ENCODE data around the gene GAL3ST3. TPM values are rescaled to one million over a fixed set of nuclear protein-coding genes. Genes with fewer than 3 reads are reported as not detected.

GAL3ST3 gene
- total and polyA plus RNA-seq, 7 donors = 0.04 TPM; not detected in 6

DNA sequence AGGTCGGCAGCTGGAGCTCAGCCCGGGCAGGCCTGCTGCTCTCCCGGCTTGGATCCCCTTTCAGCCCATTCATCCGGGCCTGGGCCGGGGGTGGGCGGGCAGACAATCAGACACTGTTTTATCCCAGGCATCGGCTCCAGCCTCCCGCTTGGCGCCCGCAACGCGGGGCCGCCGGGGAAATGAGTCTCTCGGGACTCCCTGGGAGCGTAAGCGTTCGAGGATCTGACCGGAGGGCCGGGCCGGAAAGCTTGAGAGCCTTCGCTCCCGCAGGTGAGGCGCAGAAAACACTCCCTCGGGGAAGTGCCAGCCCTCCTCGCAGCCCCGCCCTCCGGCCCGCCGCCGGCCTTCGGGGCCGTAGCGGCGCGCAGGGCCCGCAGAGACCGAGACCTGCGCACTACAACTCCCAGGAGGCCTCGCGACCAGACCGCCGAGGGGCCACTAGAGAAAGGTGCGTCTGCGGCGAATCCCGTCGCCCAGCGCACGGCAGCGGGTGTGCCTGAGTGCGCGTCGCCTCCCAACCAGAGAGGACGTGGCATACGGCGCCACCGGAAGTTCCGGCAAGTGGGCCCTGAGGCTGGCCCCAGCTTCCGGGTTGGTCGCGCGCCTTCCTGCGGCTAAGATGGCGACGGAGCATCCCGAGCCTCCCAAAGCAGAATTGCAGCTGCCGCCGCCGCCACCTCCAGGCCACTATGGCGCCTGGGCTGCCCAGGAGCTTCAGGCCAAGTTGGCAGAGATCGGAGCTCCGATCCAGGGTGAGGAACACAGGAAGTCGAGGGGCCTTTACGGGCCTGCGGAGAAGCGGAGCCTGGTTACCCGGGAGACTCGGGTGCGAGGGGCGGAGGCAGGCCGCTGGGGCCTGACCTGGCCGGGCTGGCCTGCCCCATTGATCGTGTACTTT, 3.1 kb upstream of the GAL3ST3 start, which contains the start of gene SF3B2:
Gene SF3B2, plus strand, starts transcription at position 599 of the 898 bp plus-strand sequence. Its CDS starts 21 bp downstream, at position 620.
- peak within 1 kb of the TSS; percentile 84 to 90 (median 87) for H3K27ac ChIP-seq
- H3K36me3 ChIP-seq = peaks cover 20 to 36% (median 26%) of the 10 kb centered on the region in 4 donors
- DNase-seq = peak; percentile 99
- 0% methylated on average over 84 of the region's 84 CpGs for WGBS, 2 donors
- peaks cover 14 to 26% (median 21%) of the 10 kb centered on the region in 3 donors for H3K27me3 ChIP-seq
- H3K9me3 ChIP-seq = no peaks in the 10 kb centered on the region
- H3K4me1 ChIP-seq = peaks cover 0 to 33% (median 23%) of the 10 kb centered on the region in 4 donors
- TF ChIP-seq POLR2AphosphoS5 (IDR thresholded peaks at IDR 0.05) (peak; percentile 61 to 87 (median 82)), POLR2A (IDR thresholded peaks at IDR 0.05) (peak; percentile 48 to 50), EP300 (IDR thresholded peaks at IDR 0.05) (no peak)
- TF ChIP-seq, protein P1, sequence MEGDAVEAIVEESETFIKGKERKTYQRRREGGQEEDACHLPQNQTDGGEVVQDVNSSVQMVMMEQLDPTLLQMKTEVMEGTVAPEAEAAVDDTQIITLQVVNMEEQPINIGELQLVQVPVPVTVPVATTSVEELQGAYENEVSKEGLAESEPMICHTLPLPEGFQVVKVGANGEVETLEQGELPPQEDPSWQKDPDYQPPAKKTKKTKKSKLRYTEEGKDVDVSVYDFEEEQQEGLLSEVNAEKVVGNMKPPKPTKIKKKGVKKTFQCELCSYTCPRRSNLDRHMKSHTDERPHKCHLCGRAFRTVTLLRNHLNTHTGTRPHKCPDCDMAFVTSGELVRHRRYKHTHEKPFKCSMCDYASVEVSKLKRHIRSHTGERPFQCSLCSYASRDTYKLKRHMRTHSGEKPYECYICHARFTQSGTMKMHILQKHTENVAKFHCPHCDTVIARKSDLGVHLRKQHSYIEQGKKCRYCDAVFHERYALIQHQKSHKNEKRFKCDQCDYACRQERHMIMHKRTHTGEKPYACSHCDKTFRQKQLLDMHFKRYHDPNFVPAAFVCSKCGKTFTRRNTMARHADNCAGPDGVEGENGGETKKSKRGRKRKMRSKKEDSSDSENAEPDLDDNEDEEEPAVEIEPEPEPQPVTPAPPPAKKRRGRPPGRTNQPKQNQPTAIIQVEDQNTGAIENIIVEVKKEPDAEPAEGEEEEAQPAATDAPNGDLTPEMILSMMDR (IDR thresholded peaks at IDR 0.05) = no peak
- H3K4me3 ChIP-seq = peak within 1 kb of the TSS; percentile 85 to 98 (median 91)
- intact Hi-C loops (cut with DNase I) = loop anchor here (5.0 kb wide), 1 partner anchor 50 kb away; the partner anchor contains the start of genes BANF1 and EIF1AD

DNA sequence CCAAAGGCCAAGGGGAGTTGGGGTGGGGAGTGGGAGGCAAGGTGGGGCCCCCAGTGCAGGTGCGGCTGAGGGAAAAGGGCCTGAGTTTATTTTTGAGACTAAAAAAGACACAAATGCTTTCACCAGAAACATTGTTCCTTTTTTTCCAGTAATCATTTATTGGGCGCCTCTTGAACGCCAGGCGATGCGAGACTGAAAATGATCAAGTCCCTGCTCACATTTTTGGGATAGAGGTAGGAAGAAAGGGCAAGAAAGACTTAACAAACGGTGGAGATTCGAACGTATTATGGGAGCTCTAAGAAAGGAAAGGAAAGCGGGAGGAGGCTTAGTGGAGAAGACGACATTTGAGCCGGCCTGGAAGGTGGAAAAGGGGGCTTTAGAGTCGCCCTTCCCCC, 2.4 kb upstream of the GAL3ST3 start:
- peaks cover 0 to 33% (median 23%) of the 10 kb centered on the region in 4 donors for H3K4me1 ChIP-seq
- WGBS, 2 donors = 18 to 24% methylated on average over 12 of the region's 12 CpGs
- DNase-seq = no peak

DNA sequence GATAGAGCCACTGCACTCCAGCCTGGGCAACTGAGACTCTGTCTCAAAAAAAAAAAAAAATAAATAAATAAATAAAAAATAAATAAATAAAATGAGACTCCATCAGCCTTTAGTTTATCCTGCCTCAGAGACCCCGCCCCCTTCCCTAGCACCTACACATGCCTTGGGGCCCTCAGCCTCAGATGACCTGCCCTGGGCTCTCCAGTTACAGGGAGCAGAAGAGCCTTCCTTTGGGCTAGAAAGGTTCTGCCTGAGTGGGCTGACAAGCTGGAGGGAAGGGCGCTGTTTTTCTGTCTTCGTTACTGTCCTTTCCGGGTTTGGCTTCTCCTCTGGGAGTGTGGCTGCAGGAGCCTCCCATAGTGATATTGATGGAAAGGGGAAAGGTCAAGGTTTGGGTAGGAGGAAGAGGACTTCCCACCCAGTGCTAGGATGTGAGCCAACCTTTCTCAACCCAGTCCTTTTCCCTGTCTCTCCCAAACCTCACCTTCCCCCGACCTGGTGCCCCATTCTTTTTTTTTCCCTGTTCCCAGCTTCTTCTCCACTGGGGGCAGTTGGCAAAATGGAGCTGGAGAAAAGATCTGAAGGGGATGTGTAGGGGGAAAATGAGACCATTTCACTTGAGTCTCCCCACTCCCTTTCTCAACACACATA, 1.7 kb upstream of the GAL3ST3 start:
- Histone ChIP-seq H3K27ac (peak overlapping the region; percentile 84 to 90 (median 87)), H3K4me1 (peaks cover 0 to 33% (median 23%) of the 10 kb centered on the region in 4 donors), H3K9me3 (no peaks in the 10 kb centered on the region), H3K4me3 (no peak overlapping the region), H3K27me3 (peaks cover 14 to 26% (median 21%) of the 10 kb centered on the region in 3 donors), H3K36me3 (peaks cover 12 to 23% (median 14%) of the 10 kb centered on the region in 4 donors)
- no peak for DNase-seq
- intact Hi-C loops (cut with DNase I) = loop anchor here (5.0 kb wide), 1 partner anchor 48 kb away; the partner anchor contains the start of genes BANF1 and EIF1AD
- 73 to 89% methylated on average over 5 of the region's 5 CpGs for WGBS, 2 donors
- TF ChIP-seq, protein P1 (IDR thresholded peaks at IDR 0.05) = no peak
- TF ChIP-seq POLR2A (IDR thresholded peaks at IDR 0.05) (no peak), POLR2AphosphoS5 (IDR thresholded peaks at IDR 0.05) (no peak), EP300 (IDR thresholded peaks at IDR 0.05) (no peak)

More for the DNA sequence above, 2.4 kb upstream of the GAL3ST3 start:
- intact Hi-C loops (cut with DNase I) = loop anchor here (5.0 kb wide), 1 partner anchor 49 kb away; the partner anchor contains the start of genes BANF1 and EIF1AD
- peaks cover 14 to 26% (median 21%) of the 10 kb centered on the region in 3 donors for H3K27me3 ChIP-seq
- no peaks in the 10 kb centered on the region for H3K9me3 ChIP-seq
- H3K4me3 ChIP-seq = peak overlapping the region; percentile 85 to 98 (median 91)
- TF ChIP-seq POLR2A (IDR thresholded peaks at IDR 0.05) (no peak), EP300 (IDR thresholded peaks at IDR 0.05) (no peak)
- H3K36me3 ChIP-seq = peaks cover 13 to 30% (median 20%) of the 10 kb centered on the region in 4 donors
- peak overlapping the region; percentile 84 to 90 (median 87) for H3K27ac ChIP-seq

GRCh38 chr11:66047541-66048365, 1.2 kb downstream of the GAL3ST3 start:
- Histone ChIP-seq H3K4me3 (no peak overlapping the region), H3K36me3 (no peaks in the 10 kb centered on the region), H3K27me3 (peaks cover 14 to 26% (median 21%) of the 10 kb centered on the region in 3 donors), H3K4me1 (peaks cover 0 to 23% (median 13%) of the 10 kb centered on the region in 4 donors), H3K9me3 (no peaks in the 10 kb centered on the region), H3K27ac (peak overlapping the region in 1 of 4 donors; percentile 75)
- TF ChIP-seq POLR2AphosphoS5 (IDR thresholded peaks at IDR 0.05) (no peak), POLR2A (IDR thresholded peaks at IDR 0.05) (no peak), EP300 (IDR thresholded peaks at IDR 0.05) (no peak)
- TF ChIP-seq, protein P1 (IDR thresholded peaks at IDR 0.05) = no peak
- intact Hi-C loops (cut with DNase I) = no loop called here
- WGBS, 2 donors = 80 to 87% methylated on average over 11 of the region's 11 CpGs
- DNase-seq = no peak

All from sigmoid colon (tissue), 7 donors.